ENCODE measurements around the gene PCDHGB1.
"Not testable (repeated sequence)": the region's sequence is repeated elsewhere in the genome, so short reads cannot be mapped to it uniquely, and the experiment has no call there.

PCDHGB1 gene

GRCh38 chr5:141345327-141345726, 4.6 kb upstream of the PCDHGB1 start:
- no peak for DNase-seq (ENCODE audit: low read depth, low spot score)

DNA sequence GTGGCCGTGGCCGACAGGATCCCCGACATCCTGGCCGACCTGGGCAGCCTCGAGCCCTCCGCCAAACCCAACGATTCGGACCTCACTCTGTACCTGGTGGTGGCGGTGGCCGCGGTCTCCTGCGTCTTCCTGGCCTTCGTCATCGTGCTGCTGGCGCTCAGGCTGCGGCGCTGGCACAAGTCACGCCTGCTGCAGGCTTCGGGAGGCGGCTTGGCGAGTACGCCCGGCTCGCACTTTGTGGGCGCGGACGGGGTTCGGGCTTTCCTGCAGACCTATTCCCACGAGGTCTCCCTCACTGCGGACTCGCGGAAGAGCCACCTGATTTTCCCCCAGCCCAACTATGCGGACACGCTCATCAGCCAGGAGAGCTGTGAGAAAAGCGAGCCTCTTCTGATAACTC, 3.9 kb upstream of the PCDHGB1 start:
- not testable (repeated sequence) for DNase-seq (ENCODE audit: low read depth, low spot score)

DNA sequence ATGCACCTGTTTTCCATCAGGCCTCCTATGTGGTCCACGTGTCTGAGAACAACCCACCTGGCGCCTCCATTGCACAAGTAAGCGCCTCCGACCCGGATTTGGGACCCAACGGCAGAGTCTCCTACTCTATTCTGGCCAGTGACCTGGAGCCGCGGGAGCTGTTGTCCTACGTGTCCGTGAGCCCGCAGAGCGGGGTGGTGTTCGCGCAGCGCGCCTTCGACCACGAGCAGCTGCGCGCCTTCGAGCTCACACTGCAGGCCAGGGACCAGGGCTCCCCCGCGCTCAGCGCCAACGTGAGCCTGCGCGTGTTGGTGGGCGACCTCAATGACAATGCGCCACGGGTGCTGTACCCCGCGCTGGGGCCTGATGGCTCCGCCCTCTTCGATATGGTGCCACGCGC, 1.7 kb downstream of the PCDHGB1 start:
- no peak for DNase-seq (ENCODE audit: low read depth, low spot score)

- no peak for DNase-seq (ENCODE audit: low read depth, low spot score)
Measured at GRCh38 chr5:141354900-141355469, 5.1 kb downstream of the PCDHGB1 start, which contains the start of gene PCDHGA4. TSS of gene PCDHGA4 (plus strand) at chr5:141355021. CDS start at chr5:141355108, 87 bp downstream.

GRCh38 chr5:141355641-141356040, 5.7 kb downstream of the PCDHGB1 start:
- no peak for DNase-seq (ENCODE audit: low read depth, low spot score)

DNA sequence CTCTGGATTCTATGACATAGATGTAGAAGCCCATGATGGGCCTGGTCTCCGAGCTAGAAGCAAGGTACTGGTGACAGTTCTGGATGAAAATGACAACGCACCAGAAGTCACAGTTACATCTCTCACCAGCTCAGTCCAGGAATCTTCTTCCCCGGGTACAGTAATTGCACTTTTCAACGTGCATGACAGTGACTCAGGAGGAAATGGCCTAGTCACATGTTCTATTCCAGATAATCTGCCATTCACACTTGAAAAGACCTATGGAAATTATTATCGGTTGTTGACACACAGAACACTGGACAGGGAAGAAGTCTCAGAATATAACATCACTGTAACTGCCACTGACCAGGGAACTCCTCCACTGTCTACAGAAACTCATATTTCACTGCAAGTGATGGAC, 6.2 kb downstream of the PCDHGB1 start:
- DNase-seq (ENCODE audit: low read depth, low spot score) = no peak

- no peak for DNase-seq (ENCODE audit: low read depth, low spot score)
Measured at GRCh38 chr5:141356950-141357349, 7.1 kb downstream of the PCDHGB1 start.

DNA sequence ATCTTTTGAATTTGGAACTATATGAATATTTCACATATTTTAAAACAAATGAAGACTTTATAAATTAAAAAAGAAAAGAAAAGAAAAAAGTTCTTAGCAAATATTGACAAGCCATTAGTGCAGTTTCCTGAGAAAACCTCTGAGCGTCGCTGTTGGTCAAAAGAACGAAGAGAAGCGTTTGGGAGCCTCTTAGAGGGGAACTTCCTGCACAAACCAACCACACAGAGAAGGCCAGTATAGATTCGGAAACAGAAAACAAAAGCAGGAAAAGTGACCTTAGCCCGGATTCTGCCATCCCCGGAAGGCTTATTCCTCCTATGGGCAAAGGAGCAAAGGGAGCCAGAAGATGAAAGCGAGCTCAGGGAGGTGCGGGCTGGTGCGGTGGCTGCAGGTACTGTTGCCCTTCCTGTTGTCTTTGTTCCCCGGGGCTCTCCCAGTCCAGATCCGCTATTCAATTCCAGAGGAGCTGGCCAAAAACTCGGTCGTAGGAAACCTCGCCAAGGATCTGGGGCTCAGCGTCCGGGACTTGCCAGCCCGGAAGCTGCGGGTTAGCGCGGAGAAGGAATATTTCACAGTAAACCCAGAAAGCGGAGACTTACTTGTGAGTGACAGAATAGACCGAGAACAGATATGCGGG, 10.0 kb downstream of the PCDHGB1 start, which contains the start of gene PCDHGB2:
Gene PCDHGB2, plus strand, starts transcription at position 205 of the 637 bp plus-strand sequence. Its CDS starts 142 bp downstream, at position 347.
- DNase-seq (ENCODE audit: low read depth, low spot score) = no peak

GRCh38 chr5:141360685-141361084, 10.8 kb downstream of the PCDHGB1 start:
- no peak for DNase-seq (ENCODE audit: low read depth, low spot score)

DNA sequence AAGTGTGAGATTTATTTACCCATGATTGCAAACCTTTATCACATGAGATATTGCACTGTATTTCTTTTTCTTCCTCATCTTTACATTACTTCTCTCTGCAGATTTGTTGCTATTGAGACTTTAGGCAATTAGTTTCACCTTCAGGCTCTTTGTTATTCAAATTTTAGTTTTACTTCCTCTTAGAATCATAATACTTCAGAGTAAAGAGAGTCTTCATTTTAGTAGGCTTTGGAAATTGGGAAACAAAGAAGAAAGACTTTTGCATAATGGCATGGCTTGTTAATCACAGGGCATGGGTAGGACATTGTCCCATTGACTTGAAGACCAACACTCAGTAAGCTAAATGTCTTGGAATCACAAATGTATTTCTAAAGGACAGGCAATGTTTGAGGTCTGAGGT, 12.8 kb downstream of the PCDHGB1 start:
- DNase-seq (ENCODE audit: low read depth, low spot score) = no peak

DNA sequence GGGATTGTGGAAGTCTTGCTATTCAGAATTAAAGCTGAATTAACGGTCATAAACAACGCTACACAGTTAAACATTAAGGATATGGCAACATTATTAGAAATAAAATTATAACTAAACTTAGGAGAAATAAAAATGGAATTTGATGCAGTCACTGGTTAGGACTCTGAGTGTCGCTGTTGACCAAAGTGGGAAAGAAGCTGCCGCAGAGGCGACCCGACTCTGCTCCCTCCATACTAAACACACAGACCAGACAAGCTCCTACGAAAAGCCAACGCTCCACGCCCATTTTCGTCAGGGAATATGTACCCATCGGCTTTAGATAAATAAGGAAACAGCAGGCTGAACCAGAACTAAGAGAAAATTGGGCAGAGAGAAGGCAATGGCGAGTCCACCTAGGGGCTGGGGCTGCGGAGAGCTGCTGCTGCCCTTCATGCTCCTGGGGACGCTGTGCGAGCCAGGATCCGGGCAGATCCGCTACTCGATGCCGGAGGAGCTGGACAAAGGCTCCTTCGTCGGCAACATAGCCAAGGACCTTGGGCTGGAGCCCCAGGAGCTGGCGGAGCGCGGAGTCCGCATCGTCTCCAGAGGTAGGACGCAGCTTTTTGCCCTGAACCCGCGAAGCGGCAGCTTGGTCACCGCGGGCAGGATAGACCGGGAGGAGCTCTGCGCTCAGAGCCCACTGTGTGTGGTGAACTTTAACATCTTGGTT, 14.2 kb downstream of the PCDHGB1 start, which contains the start of gene PCDHGA5:
Gene PCDHGA5, plus strand, starts transcription at position 211 of the 709 bp plus-strand sequence. Its CDS starts 169 bp downstream, at position 380.
- no peak for DNase-seq (ENCODE audit: low read depth, low spot score)

DNA sequence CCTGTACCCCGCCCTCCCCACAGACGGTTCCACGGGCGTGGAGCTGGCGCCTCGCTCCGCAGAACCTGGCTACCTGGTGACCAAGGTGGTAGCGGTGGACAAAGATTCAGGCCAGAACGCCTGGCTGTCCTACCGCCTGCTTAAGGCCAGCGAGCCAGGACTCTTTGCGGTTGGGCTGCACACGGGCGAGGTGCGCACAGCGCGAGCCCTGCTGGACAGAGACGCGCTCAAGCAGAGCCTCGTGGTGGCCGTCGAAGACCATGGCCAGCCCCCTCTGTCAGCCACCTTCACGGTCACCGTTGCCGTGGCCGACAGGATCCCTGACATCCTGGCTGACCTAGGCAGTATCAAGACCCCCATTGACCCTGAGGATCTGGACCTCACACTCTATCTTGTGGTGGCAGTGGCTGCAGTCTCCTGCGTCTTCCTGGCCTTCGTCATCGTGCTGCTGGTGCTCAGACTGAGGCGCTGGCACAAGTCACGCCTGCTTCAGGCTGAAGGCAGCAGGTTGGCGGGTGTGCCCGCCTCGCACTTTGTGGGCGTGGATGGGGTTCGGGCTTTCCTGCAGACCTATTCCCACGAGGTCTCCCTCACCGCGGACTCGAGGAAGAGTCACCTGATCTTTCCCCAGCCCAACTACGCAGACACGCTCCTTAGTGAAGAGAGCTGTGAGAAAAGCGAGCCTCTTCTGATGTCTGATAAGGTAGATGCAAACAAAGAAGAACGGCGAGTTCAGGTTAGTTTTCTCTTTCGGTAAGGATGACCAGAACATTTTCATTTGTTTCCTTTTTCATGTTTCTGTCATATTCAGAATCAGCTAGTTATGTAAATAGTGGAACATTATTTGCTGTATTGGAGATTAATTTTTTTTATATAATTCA, 16.4 kb downstream of the PCDHGB1 start:
- DNase-seq (ENCODE audit: low read depth, low spot score) = no peak

DNA sequence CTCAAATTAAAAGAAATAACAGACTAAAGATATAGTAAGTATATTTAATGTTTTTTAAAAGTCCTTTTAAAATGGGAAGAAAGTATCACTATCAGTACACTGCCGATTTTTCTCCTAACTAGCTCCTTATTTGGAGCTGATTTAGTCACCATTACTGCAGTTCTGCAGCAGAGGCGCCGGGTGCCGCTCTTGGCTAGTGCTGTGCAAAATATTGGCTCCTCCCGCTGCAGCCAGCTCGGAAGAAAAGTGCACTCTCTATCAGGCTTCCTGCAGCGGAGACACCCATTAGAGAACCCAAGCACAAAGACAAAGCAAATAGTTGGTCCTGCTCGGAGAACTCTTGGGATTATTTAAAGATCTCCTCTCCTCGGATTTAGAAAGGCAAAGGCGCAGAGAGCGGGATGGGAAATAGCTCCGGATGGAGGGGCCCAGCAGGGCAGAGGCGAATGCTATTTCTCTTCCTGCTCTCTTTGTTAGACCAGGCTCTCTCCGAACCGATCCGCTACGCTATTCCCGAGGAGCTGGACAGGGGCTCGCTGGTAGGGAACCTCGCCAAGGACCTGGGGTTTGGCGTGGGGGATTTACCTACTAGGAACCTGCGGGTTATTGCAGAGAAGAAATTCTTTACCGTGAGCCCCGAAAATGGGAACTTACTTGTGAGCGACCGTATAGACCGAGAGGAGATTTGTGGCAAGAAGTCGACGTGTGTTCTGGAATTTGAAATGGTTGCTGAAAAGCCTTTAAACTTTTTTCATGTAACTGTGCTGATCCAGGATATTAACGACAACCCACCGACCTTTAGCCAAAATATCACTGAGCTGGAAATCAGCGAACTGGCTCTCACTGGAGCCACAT, 20.3 kb downstream of the PCDHGB1 start, which contains the start of gene PCDHGB3:
Gene PCDHGB3, plus strand, starts transcription at position 249 of the 855 bp plus-strand sequence. Its CDS starts 153 bp downstream, at position 402.
- no peak for DNase-seq (ENCODE audit: low read depth, low spot score)

GRCh38 chr5:141371572-141372475, 21.9 kb downstream of the PCDHGB1 start:
- no peak for DNase-seq (ENCODE audit: low read depth, low spot score)

DNA sequence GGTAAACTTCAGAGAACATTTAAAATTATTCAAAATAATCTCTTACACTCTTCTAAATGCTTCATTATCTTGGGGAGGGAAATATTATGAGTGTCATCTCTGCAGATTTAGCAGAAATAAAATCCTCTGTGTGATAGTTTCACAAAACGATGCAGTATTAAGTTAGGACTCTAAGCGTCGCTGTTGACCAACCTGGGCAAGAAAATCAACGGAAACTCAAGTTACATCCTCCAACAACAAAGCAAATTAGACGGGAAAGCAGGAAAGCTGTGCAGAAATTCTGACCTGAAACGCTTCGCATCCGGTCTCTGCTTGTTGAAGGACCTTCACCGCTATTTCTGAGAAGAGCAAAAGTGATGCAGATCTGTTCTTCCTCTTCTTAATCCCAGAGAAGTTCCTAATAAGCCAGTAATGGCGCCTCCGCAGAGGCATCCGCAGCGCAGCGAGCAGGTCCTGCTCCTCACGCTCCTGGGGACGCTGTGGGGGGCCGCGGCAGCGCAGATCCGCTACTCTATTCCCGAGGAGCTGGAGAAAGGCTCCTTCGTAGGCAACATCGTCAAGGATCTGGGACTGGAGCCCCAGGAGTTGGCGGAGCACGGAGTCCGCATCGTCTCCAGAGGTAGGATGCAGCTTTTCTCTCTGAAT, 23.9 kb downstream of the PCDHGB1 start, which contains the start of gene PCDHGA6:
Gene PCDHGA6, plus strand, starts transcription at position 219 of the 645 bp plus-strand sequence. Its CDS starts 193 bp downstream, at position 412.
- peak; percentile 60 for DNase-seq (ENCODE audit: low read depth, low spot score)

GRCh38 chr5:141374627-141375026, 24.7 kb downstream of the PCDHGB1 start:
- DNase-seq (ENCODE audit: low read depth, low spot score) = no peak

DNA sequence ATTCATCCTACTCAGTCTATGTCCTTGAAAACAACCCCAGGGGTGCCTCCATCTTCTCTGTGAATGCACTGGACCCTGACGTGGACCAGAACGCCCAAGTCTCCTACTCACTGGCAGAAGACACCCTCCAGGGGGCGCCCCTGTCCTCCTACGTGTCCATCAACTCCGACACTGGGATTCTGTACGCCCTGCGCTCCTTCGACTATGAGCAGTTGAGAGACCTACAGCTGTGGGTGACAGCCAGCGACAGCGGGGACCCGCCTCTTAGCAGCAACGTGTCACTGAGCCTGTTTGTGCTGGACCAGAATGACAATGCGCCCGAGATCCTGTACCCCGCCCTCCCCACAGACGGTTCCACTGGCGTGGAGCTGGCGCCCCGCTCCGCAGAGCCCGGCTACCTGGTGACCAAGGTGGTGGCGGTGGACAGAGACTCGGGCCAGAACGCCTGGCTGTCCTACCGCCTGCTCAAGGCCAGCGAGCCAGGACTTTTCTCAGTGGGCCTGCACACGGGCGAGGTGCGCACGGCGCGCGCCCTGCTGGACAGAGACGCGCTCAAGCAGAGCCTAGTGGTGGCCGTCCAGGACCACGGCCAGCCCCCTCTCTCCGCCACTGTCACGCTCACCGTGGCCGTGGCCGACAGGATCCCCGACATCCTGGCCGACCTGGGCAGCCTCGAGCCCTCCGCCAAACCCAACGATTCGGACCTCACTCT, 25.7 kb downstream of the PCDHGB1 start:
- not testable (repeated sequence) for DNase-seq (ENCODE audit: low read depth, low spot score)

Data from ELF-1 (cell line).